ENCODE results near the gene BCL11B. TPM values are rescaled to one million over a fixed set of nuclear protein-coding genes. Genes with fewer than 3 reads are reported as not detected.

The BCL11B gene
- total RNA-seq, 1 donor from 2014 or later: 0.85 TPM

- Histone ChIP-seq H3K27ac (no peak overlapping the region), H3K36me3 (no peaks in the 10 kb centered on the region), H3K4me3 (no peak overlapping the region), H3K4me1 (no peaks in the 10 kb centered on the region), H3K9me3 (no peaks in the 10 kb centered on the region), H3K27me3 (no peaks in the 10 kb centered on the region)
- intact Hi-C loops (cut with DNase I): no loop called here
- DNase-seq (ENCODE audit: low spot score in 2 of 2): peak in 1 of 2 donors; percentile 62
- no peak for TF ChIP-seq CTCF (IDR thresholded peaks at IDR 0.05)
Observed at GRCh38 chr14:99133636-99134515, 138.1 kb downstream of the BCL11B start.

- Histone ChIP-seq H3K27me3 (no peaks in the 10 kb centered on the region), H3K4me1 (no peaks in the 10 kb centered on the region), H3K36me3 (no peaks in the 10 kb centered on the region), H3K27ac (no peak overlapping the region), H3K4me3 (no peak overlapping the region), H3K9me3 (no peaks in the 10 kb centered on the region)
- DNase-seq (ENCODE audit: low spot score in 2 of 2): peak in 1 of 2 donors; percentile 38
- intact Hi-C loops (cut with DNase I): no loop called here
- no peak for TF ChIP-seq CTCF (IDR thresholded peaks at IDR 0.05)
Observed at GRCh38 chr14:99132821-99133635, 139.0 kb downstream of the BCL11B start.

- Histone ChIP-seq H3K4me3 (no peak overlapping the region), H3K36me3 (no peaks in the 10 kb centered on the region), H3K27ac (no peak overlapping the region), H3K4me1 (peaks cover 0 to 2% of the 10 kb centered on the region in 2 donors), H3K27me3 (no peaks in the 10 kb centered on the region), H3K9me3 (no peaks in the 10 kb centered on the region)
- intact Hi-C loops (cut with DNase I): no loop called here
- TF ChIP-seq CTCF (IDR thresholded peaks at IDR 0.05): no peak
- peak in 1 of 2 donors; percentile 47 for DNase-seq (ENCODE audit: low spot score in 2 of 2)
Observed at GRCh38 chr14:99131632-99132271, 140.2 kb downstream of the BCL11B start.

GRCh38 chr14:99129998-99130397 lies 142.0 kb downstream of the BCL11B start:
- H3K36me3 ChIP-seq: no peaks in the 10 kb centered on the region
- H3K27me3 ChIP-seq: no peaks in the 10 kb centered on the region
- peaks cover 0 to 2% of the 10 kb centered on the region in 2 donors for H3K4me1 ChIP-seq
- H3K27ac ChIP-seq: no peak overlapping the region
- no peak overlapping the region for H3K4me3 ChIP-seq
- H3K9me3 ChIP-seq: no peaks in the 10 kb centered on the region
- no peak for TF ChIP-seq CTCF (IDR thresholded peaks at IDR 0.05)
- DNase-seq (ENCODE audit: low spot score in 2 of 2): no peak
- intact Hi-C loops (cut with DNase I): no loop called here

- Histone ChIP-seq H3K36me3 (no peaks in the 10 kb centered on the region), H3K9me3 (no peaks in the 10 kb centered on the region), H3K27ac (no peak overlapping the region), H3K4me1 (peaks cover 0 to 2% of the 10 kb centered on the region in 2 donors), H3K27me3 (no peaks in the 10 kb centered on the region), H3K4me3 (no peak overlapping the region)
- intact Hi-C loops (cut with DNase I): no loop called here
- no peak for TF ChIP-seq CTCF (IDR thresholded peaks at IDR 0.05)
- DNase-seq (ENCODE audit: low spot score in 2 of 2): no peak
Observed at GRCh38 chr14:99129211-99129696, 142.7 kb downstream of the BCL11B start.
